Nephron progenitor cell (in vitro differentiated cells): ENCODE measurements around the gene TTC21A.

Experiments
- DNase-seq: peaks from one replicate; pipeline ENCODE4 v3.0.0; 2021
- H3K27ac Mint-ChIP-seq: 2 replicates; pipeline ENCODE4 v1.8.0; 2021; ENCODE audit warnings: mild to moderate bottlenecking, moderate library complexity, mixed read lengths
- H3K27me3 Mint-ChIP-seq: 2 replicates; pipeline ENCODE4 v1.8.0; 2021; ENCODE audit warnings: mild to moderate bottlenecking, low read depth, mixed read lengths; ENCODE audit not compliant: poor library complexity
- H3K36me3 Mint-ChIP-seq: 2 replicates; pipeline ENCODE4 v1.8.0; 2021; ENCODE audit warnings: low read depth, mixed read lengths
- H3K4me1 Mint-ChIP-seq: 2 replicates; pipeline ENCODE4 v1.8.0; 2021; ENCODE audit warnings: mixed read lengths
- H3K4me3 Mint-ChIP-seq: 2 replicates; pipeline ENCODE4 v1.8.0; 2021; ENCODE audit warnings: mild to moderate bottlenecking, moderate library complexity, mixed read lengths
- H3K9me3 Mint-ChIP-seq: 2 replicates; pipeline ENCODE4 v1.8.0; 2021; ENCODE audit warnings: mild to moderate bottlenecking, moderate library complexity, mixed read lengths
- TF ChIP-seq, protein P1 (sequence below): fragments of 200-600 bp; sonication (generic); IDR thresholded peaks from 2 replicates; pipeline ENCODE4 v1.5.0; 2021; ENCODE audit warnings: antibody characterized with exemption

The TTC21A gene

DNA sequence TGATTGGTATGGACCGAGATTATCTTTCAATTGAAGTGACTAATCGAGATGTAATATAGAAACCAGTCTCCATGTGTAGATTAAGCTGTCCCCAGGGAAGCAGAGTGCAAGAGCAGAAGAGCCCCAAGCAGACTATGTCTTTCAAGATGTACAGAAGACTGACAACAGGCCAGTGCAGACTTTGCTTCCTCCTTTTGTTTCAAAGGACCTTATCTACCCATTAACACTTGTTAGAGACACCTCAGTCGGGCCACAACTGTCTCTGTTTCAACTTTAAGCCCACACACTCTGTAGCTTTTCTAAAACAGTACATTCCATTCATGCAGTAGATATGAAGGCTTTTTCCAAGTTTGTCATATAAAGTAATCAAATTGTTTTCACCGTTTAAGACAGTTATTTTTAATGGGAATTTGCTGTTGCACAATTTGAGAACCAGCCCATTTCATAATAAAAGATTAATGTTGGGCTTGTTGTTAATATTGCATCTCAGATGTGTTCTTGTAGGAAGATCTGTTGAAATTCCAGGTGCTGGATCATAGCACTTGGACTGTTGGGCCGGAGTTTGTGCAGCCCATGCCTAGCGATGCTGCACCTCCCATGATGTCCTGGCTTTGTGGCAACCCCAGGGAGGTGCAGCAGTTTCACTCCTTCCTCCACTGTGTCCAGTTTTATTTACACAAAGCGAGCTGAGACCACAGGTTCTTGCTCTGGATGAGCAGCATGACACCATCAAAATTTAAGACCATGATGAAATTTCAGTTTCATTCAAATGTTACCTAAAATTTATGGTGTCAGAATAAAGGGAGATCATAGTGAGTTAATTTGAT lies 12.4 kb upstream of the TTC21A start:
- no peaks in the 10 kb centered on the region for H3K9me3 Mint-ChIP-seq
- H3K27ac Mint-ChIP-seq, result peak overlapping the region; percentile 42
- DNase-seq, result no peak
- H3K27me3 Mint-ChIP-seq, result no peaks in the 10 kb centered on the region
- peaks cover 54% of the 10 kb centered on the region for H3K36me3 Mint-ChIP-seq
- TF ChIP-seq, protein P1, sequence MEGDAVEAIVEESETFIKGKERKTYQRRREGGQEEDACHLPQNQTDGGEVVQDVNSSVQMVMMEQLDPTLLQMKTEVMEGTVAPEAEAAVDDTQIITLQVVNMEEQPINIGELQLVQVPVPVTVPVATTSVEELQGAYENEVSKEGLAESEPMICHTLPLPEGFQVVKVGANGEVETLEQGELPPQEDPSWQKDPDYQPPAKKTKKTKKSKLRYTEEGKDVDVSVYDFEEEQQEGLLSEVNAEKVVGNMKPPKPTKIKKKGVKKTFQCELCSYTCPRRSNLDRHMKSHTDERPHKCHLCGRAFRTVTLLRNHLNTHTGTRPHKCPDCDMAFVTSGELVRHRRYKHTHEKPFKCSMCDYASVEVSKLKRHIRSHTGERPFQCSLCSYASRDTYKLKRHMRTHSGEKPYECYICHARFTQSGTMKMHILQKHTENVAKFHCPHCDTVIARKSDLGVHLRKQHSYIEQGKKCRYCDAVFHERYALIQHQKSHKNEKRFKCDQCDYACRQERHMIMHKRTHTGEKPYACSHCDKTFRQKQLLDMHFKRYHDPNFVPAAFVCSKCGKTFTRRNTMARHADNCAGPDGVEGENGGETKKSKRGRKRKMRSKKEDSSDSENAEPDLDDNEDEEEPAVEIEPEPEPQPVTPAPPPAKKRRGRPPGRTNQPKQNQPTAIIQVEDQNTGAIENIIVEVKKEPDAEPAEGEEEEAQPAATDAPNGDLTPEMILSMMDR, result no peak
- no peaks in the 10 kb centered on the region for H3K4me1 Mint-ChIP-seq
- no peak overlapping the region for H3K4me3 Mint-ChIP-seq

DNA sequence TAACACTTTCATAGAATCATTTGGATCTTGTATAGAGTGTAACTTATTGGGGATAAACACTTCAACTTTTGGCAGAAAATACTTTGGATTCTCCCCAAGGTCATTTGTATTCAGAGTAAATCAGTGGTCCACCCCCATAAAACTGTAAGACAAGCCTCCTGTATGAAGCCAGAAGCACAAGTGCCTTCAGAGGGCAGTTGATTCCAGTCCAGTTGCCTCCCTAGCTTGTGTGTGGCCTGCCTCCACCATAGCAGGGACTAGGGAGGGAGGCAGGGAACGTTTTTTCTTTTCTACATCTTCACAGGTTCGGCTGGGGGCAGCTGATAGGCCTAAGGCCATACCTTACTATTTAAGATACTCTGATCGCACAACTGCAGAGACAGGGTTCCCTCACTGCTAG lies 11.7 kb upstream of the TTC21A start:
- H3K27me3 Mint-ChIP-seq, result no peaks in the 10 kb centered on the region
- no peaks in the 10 kb centered on the region for H3K4me1 Mint-ChIP-seq
- no peak for DNase-seq
- peaks cover 47% of the 10 kb centered on the region for H3K36me3 Mint-ChIP-seq
- no peaks in the 10 kb centered on the region for H3K9me3 Mint-ChIP-seq
- no peak overlapping the region for H3K27ac Mint-ChIP-seq
- no peak overlapping the region for H3K4me3 Mint-ChIP-seq
- TF ChIP-seq, protein P1, result no peak

DNA sequence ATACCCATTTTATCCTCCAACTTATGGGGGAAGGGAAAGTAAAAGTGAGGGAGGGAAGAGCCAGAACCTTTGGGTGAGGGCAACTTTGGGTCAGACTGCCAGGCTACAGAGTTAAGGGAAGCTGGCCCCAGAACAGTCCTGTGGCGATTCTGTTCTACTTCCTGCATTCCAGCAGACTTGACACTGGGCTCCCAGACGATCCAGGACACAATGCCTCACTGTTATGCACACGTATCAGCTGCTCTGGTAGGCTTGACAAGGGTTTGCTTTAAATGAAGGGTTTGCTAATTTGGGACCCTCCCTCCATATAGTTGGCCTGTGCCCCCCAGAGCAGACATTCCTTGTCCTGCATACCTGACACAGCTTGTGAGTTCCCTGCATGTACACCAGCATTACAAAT lies 10.7 kb upstream of the TTC21A start:
- Mint-ChIP-seq H3K9me3 (no peaks in the 10 kb centered on the region), H3K27ac (peak overlapping the region; percentile 84), H3K36me3 (peaks cover 41% of the 10 kb centered on the region), H3K4me3 (no peak overlapping the region), H3K27me3 (no peaks in the 10 kb centered on the region), H3K4me1 (no peaks in the 10 kb centered on the region)
- DNase-seq, result no peak
- TF ChIP-seq, protein P1, result no peak

DNA sequence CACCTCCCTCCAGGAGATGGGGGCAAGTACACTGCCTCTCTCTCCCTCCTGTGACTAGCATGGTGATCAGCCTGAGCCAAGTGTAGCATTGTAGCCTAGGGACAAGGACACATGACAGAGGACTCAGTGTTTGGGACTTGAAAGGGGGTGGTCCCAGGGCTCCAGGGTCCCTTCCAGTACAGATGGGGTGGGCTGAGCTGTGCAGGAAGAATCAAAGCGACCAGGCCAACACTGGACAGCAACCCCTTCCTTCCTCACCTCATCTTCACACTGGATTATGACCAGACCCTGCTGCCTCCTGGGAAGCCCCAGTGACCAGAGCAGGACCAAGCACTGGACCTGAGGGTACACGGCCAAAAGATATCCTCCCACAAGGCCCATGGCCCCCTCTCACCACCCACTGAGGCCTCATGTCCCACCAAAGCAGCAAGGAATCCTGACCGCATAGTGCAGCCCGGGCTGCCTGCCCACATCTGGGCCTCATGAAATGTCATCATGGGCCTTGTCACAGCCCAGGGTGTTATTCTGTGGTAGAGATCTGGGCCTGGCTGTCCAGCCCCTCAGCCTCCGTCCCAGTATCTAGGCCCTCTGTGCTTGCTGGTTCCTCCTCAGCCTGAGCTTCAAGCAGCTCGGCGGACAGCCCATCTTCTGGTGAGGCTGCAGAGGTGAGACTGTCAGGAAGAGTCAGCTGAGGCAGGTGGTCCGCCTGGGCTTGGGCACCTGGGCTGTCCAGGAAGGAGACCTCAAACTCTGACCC lies 9.6 kb upstream of the TTC21A start:
- no peak overlapping the region for H3K4me3 Mint-ChIP-seq

DNA sequence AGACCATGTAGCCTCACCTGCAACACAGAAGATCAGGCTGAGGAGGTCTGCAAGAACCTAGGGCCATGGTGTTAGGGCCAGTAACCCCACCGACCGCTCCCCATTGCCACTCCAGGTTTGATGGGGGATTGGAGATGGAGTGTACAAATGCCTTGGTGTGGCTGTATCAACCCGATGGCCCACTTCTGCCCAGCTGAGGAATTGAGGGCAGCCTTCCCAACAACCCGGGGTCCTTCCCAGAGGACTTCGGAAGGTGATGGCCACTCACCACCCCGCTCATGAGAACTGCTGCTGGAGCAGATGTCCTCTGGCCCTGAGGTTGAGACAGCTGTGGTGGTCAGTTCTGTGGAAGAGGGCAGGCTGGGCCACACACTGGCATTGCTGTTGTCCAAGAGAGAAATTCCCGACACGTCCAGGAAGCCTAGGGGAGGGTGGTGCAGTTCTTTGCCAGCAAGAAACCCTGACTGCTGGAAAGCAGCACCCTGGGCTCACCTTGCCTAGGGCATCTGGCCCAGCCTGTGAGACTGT lies 8.9 kb upstream of the TTC21A start:
- H3K27ac Mint-ChIP-seq, result no peak overlapping the region
- H3K27me3 Mint-ChIP-seq, result no peaks in the 10 kb centered on the region
- H3K36me3 Mint-ChIP-seq, result peaks cover 27% of the 10 kb centered on the region
- TF ChIP-seq, protein P1, result no peak
- peaks cover 10% of the 10 kb centered on the region for H3K4me1 Mint-ChIP-seq
- H3K9me3 Mint-ChIP-seq, result no peaks in the 10 kb centered on the region
- H3K4me3 Mint-ChIP-seq, result no peak overlapping the region
- no peak for DNase-seq

More for the DNA sequence above, 9.6 kb upstream of the TTC21A start:
- no peak for DNase-seq
- no peak overlapping the region for H3K27ac Mint-ChIP-seq
- TF ChIP-seq, protein P1, result no peak
- H3K27me3 Mint-ChIP-seq, result no peaks in the 10 kb centered on the region
- peaks cover 31% of the 10 kb centered on the region for H3K36me3 Mint-ChIP-seq
- H3K4me1 Mint-ChIP-seq, result peaks cover 4% of the 10 kb centered on the region
- H3K9me3 Mint-ChIP-seq, result no peaks in the 10 kb centered on the region
